Smooth muscle cell (in vitro differentiated cells): ENCODE data around the gene IDH3G. TPM values are rescaled to one million over a fixed set of nuclear protein-coding genes. Genes with fewer than 3 reads are reported as not detected.
"Not testable (repeated sequence)": the region's sequence is repeated elsewhere in the genome, so short reads cannot be mapped to it uniquely, and the experiment has no call there.

Experiments used
- DNase-seq: peaks from one replicate; lab custom pipeline; 2025; ENCODE audit not compliant: unreplicated experiment; lab: John Stamatoyannopoulos, UW
- H2AFZ ChIP-seq: fragments of 200-600 bp; sonication (generic); 2 replicates; pipeline ENCODE4 v1.6.0; 2016; ENCODE audit warnings: antibody characterized with exemption, low read depth, mild to moderate bottlenecking
- H3F3A ChIP-seq: fragments of 200-600 bp; sonication (generic); 2 replicates; pipeline ENCODE4 v1.6.0; 2017; ENCODE audit warnings: antibody characterized with exemption, low read depth
- H3K27ac ChIP-seq: fragments of 200-600 bp; sonication (generic); 2 replicates; pipeline ENCODE4 v1.5.1; 2016; ENCODE audit warnings: low read depth, mild to moderate bottlenecking
- H3K27me3 ChIP-seq: fragments of 200-600 bp; sonication (generic); 2 replicates; pipeline ENCODE4 v1.6.1; 2016; ENCODE audit warnings: low read depth, mild to moderate bottlenecking
- H3K36me3 ChIP-seq: fragments of 200-600 bp; sonication (generic); 2 replicates; pipeline ENCODE4 v1.5.1; 2016; ENCODE audit warnings: low read depth
- H3K4me1 ChIP-seq: fragments of 200-600 bp; sonication (generic); 2 replicates; pipeline ENCODE4 v1.5.1; 2016; ENCODE audit warnings: low read depth
- H3K4me2 ChIP-seq: fragments of 200-600 bp; sonication (generic); 2 replicates; pipeline ENCODE4 v1.6.0; 2016; ENCODE audit warnings: mild to moderate bottlenecking
- H3K4me3 ChIP-seq: fragments of 200-600 bp; sonication (generic); 2 replicates; pipeline ENCODE4 v1.5.1; 2016; ENCODE audit warnings: mild to moderate bottlenecking
- H3K79me2 ChIP-seq: fragments of 200-600 bp; sonication (generic); 2 replicates; pipeline ENCODE4 v1.6.0; 2016; ENCODE audit warnings: low read depth, mild to moderate bottlenecking
- H3K9ac ChIP-seq: fragments of 200-600 bp; sonication (generic); 2 replicates; pipeline ENCODE4 v1.6.0; 2016; ENCODE audit warnings: low read depth
- H3K9me3 ChIP-seq: fragments of 200-600 bp; sonication (generic); replicated peaks from 2 replicates; pipeline ENCODE4 v1.5.1; 2016; ENCODE audit warnings: low read depth
- H4K20me1 ChIP-seq: fragments of 200-600 bp; sonication (generic); 2 replicates; pipeline ENCODE4 v1.6.0; 2016; ENCODE audit warnings: low read depth
- CTCF ChIP-seq: fragments of 200-600 bp; sonication (generic); IDR thresholded peaks from 2 replicates; pipeline ENCODE4 v1.5.1; 2017; ENCODE audit warnings: borderline replicate concordance, mild to moderate bottlenecking, antibody characterized with exemption; ENCODE audit not compliant: insufficient read depth, poor library complexity, severe bottlenecking
- WGBS: methylation state at CpG from one replicate; pipeline ENCODE4 v1.1.7; 2016; ENCODE audit warnings: low lambda C conversion rate; 5-methylcytosine and 5-hydroxymethylcytosine counted together
- polyA plus RNA-seq: library from polyadenylated mRNA; unstranded; fragments of >200 nt; fragmentation: Nextera tagmentation; extraction: Ambion mirVana; gene quantifications from 2 replicates; pipeline ENCODE4 v1.2.1, GENCODE V29; 2016
- total RNA-seq: library from RNA; depleted of rRNA; stranded (reverse); fragments of >200 nt; gene quantifications from 2 replicates; pipeline ENCODE4 v1.2.3, GENCODE V29; 2014

IDH3G gene
- total and polyA plus RNA-seq, 2 experiments from 2014 or later = 86.0 to 88.9 TPM

DNA sequence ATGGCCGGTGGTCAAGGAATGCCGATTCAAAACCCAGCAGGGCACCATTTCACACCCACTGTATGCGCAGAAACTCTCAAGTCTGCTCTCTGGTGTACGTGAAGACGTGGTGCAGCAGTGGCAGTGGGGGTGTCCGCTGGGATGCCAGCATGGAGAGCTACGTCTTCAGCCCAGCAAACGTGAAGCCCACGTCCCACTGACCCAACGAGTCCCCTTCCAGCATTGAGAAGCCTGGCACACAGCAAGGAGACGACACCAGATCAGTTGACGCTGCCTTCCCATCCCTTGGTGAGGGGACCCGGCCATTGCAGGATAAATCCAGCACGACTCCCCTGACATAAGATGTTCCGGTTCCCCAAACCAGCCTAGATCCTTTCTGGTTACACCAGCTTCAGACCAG lies 32.3 kb downstream of the IDH3G start:
- no peak for DNase-seq
- H3K27ac ChIP-seq = no peak overlapping the region
- no peaks in the 10 kb centered on the region for H4K20me1 ChIP-seq
- no peak for TF ChIP-seq CTCF
- H3K4me3 ChIP-seq = no peak overlapping the region
- no peak overlapping the region for H3K9ac ChIP-seq
- H3K27me3 ChIP-seq = no peaks in the 10 kb centered on the region
- H3K79me2 ChIP-seq = no peaks in the 10 kb centered on the region
- no peaks in the 10 kb centered on the region for H3F3A ChIP-seq
- H3K9me3 ChIP-seq = no peaks in the 10 kb centered on the region
- 85% methylated on average over 15 of the region's 15 CpGs for WGBS
- H3K4me2 ChIP-seq = no peak overlapping the region
- H3K4me1 ChIP-seq = no peaks in the 10 kb centered on the region
- no peaks in the 10 kb centered on the region for H3K36me3 ChIP-seq
- no peak overlapping the region for H2AFZ ChIP-seq

DNA sequence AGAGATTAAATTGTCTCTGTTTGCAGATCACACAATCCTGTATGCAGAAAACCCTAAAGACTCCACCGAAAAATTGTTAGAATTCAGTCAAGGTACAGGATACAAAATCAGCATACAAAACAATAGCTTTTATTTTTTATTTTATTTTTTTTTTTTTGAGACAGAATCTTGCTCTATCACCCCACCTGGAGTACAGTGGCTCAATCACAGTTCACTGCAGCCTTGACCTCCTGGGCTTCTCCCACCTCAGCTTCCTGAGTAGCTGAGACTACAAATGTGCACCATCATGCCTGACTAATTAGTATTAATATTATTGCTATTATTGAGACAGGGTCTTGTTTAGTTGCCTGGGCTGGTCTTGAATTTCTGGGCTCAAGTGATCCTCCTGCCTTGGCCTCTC lies 39.0 kb downstream of the IDH3G start:
- no peaks in the 10 kb centered on the region for H3F3A ChIP-seq
- no peak overlapping the region for H3K4me2 ChIP-seq
- no peaks in the 10 kb centered on the region for H3K36me3 ChIP-seq
- 84% methylated on average over 1 of the region's 1 CpG for WGBS
- DNase-seq = no peak
- H2AFZ ChIP-seq = no peak overlapping the region
- no peak overlapping the region for H3K4me3 ChIP-seq
- no peaks in the 10 kb centered on the region for H3K4me1 ChIP-seq
- no peaks in the 10 kb centered on the region for H4K20me1 ChIP-seq
- H3K9me3 ChIP-seq = no peaks in the 10 kb centered on the region
- no peak overlapping the region for H3K9ac ChIP-seq
- no peaks in the 10 kb centered on the region for H3K79me2 ChIP-seq
- H3K27ac ChIP-seq = no peak overlapping the region
- TF ChIP-seq CTCF = no peak
- no peaks in the 10 kb centered on the region for H3K27me3 ChIP-seq

DNA sequence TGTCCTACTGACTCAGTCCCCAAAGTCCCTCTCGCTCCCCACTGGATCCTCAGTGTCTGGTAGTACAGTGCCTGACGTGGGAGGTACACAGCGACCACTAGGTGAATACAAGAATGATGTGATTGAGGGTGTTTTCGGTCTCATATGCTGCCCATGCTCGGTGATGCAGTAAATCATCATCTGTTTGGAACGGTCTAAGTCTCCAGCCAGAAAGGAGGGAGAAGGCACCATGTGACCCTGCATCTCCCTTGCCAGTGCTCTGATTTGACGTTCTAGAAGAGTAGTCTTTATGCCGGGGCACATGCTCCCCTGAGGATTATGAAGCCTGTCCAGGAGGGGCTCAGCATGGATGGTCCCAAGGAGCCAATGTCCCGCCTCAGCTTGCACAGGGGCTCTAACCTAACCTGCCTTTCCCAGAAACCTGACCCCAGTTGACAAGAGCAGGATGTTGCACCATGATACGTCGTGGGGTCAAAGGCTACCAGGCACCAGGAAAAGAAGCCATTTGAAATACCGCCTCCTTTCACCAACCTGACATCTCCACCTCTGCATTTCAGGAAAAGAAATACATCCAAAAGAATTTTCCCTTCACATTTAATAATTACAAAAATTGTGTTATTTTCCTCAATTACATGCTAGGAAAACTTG lies 43.9 kb downstream of the IDH3G start:
- no peaks in the 10 kb centered on the region for H3K9me3 ChIP-seq
- no peak for TF ChIP-seq CTCF

DNA sequence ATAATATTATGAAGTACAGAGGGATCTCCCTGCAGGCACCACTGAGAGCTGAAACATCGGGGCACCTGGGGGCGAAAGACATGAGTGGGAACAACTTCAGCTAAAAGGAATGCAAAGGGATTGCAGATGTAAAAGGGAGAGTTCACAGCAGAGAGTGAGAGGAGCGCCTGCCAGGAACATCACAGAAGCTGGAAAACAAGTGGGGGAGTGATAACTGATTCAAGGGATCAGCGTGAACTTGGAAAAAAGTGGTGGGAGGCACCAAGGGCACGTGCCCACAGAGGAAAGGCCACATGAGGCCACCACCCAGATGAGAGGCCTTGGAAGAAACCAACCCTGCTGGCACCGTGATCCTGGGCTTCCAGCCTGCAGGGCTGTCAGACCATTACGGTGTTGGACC lies 45.2 kb downstream of the IDH3G start:
- H3K9me3 ChIP-seq, H3K27ac ChIP-seq, H2AFZ ChIP-seq, DNase-seq, H3K4me2 ChIP-seq, H3F3A ChIP-seq, H3K79me2 ChIP-seq, H4K20me1 ChIP-seq, H3K4me1 ChIP-seq, H3K4me3 ChIP-seq, H3K36me3 ChIP-seq, H3K9ac ChIP-seq, H3K27me3 ChIP-seq: not testable (repeated sequence)
- WGBS = 84% methylated on average over 7 of the region's 7 CpGs

More for the DNA sequence above, 43.9 kb downstream of the IDH3G start:
- H3K4me3 ChIP-seq = no peak overlapping the region
- H3F3A ChIP-seq = no peaks in the 10 kb centered on the region
- no peaks in the 10 kb centered on the region for H3K79me2 ChIP-seq
- H4K20me1 ChIP-seq = no peaks in the 10 kb centered on the region
- H2AFZ ChIP-seq = no peak overlapping the region
- no peak overlapping the region for H3K9ac ChIP-seq
- no peaks in the 10 kb centered on the region for H3K27me3 ChIP-seq
- H3K36me3 ChIP-seq = no peaks in the 10 kb centered on the region
- no peak overlapping the region for H3K27ac ChIP-seq
- DNase-seq = no peak
- no peak overlapping the region for H3K4me2 ChIP-seq
- WGBS = 79% methylated on average over 12 of the region's 12 CpGs
- no peaks in the 10 kb centered on the region for H3K4me1 ChIP-seq

DNA sequence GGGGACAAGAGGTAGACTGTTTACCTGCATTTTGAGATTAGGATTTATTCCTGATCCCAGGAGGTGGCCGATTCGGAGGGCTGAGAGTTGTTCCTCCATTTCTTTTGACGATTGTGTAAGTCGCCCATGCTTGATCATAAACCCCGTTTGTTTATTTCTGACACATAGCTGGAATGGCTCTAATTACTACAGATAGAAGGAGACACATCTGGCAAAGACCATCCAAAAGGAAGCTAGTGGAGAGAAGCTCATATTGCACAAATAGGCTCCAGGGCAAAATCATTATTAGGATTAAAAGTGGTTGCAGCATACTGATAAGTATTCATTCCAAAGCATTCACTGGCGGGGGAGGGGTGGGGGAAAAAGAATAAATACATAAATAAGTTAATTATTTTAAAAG lies 47.2 kb downstream of the IDH3G start:
- H3K27me3 ChIP-seq, H3K27ac ChIP-seq, DNase-seq, H3K36me3 ChIP-seq, H3K4me3 ChIP-seq, H3K4me1 ChIP-seq, H2AFZ ChIP-seq, H3K4me2 ChIP-seq, H3F3A ChIP-seq, H3K9me3 ChIP-seq, H3K79me2 ChIP-seq, H4K20me1 ChIP-seq, H3K9ac ChIP-seq: not testable (repeated sequence)
- WGBS = 66% methylated on average over 6 of the region's 6 CpGs
